Hepatocyte (in vitro differentiated cells): ENCODE measurements around the gene HOMER1.

Experiments
- EZH2 ChIP-seq: fragments of 200-600 bp; sonication (generic); IDR thresholded peaks from 2 replicates; pipeline ENCODE4 v1.6.1; 2016; ENCODE audit warnings: antibody characterized with exemption, mild to moderate bottlenecking, borderline replicate concordance
- EZH2phosphoT487 ChIP-seq: fragments of 200-600 bp; sonication (generic); IDR thresholded peaks from one replicate; pipeline ENCODE4 v1.6.1; 2018; ENCODE audit warnings: antibody characterized with exemption, mild to moderate bottlenecking, low read depth, moderate library complexity; ENCODE audit not compliant: unreplicated experiment, severe bottlenecking
- TF ChIP-seq, protein P1 (sequence below): fragments of 200-600 bp; sonication (generic); IDR thresholded peaks from 2 replicates; pipeline ENCODE4 v1.5.1; 2016; ENCODE audit warnings: antibody characterized with exemption, mild to moderate bottlenecking; ENCODE audit not compliant: poor library complexity

DNA sequence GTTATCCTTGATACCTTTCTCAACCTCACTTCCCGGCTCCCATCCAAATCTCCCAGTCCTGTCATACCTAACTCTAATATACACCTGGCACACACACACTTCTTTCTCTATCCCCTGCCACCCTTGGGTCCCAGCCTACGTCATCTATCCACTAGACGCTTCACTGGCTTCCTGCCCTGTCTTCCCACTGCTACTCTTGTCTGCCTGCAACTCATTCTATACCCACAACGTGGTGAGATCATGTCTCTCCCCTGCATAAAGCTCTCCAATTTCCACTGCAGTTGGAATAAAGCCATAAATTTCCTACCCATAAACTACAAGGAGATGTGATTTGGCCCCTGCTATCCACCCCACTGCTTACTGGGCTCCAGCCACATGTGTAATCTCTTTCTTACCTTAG, 184.5 kb downstream of the HOMER1 start:
- TF ChIP-seq, protein P1, sequence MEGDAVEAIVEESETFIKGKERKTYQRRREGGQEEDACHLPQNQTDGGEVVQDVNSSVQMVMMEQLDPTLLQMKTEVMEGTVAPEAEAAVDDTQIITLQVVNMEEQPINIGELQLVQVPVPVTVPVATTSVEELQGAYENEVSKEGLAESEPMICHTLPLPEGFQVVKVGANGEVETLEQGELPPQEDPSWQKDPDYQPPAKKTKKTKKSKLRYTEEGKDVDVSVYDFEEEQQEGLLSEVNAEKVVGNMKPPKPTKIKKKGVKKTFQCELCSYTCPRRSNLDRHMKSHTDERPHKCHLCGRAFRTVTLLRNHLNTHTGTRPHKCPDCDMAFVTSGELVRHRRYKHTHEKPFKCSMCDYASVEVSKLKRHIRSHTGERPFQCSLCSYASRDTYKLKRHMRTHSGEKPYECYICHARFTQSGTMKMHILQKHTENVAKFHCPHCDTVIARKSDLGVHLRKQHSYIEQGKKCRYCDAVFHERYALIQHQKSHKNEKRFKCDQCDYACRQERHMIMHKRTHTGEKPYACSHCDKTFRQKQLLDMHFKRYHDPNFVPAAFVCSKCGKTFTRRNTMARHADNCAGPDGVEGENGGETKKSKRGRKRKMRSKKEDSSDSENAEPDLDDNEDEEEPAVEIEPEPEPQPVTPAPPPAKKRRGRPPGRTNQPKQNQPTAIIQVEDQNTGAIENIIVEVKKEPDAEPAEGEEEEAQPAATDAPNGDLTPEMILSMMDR: no peak
- no peak for TF ChIP-seq EZH2phosphoT487
- TF ChIP-seq EZH2: no peak
